Glomerular endothelial cell (primary cell): ENCODE measurements around the gene MPRIP. TPM values are rescaled to one million over a fixed set of nuclear protein-coding genes. Genes with fewer than 3 reads are reported as not detected.

Source experiments
- DNase-seq: peaks from one replicate; pipeline ENCODE4 v3.0.0-alpha.2; 2011; ENCODE audit warnings: low read depth, low spot score; ENCODE audit errors: extremely low read depth
- total RNA-seq: library from RNA; depleted of rRNA; stranded (reverse); fragments of >200 nt; gene quantifications from 2 replicates; pipeline ENCODE4 v1.2.3, GENCODE V29; 2015

Gene MPRIP
- total RNA-seq, 1 donor from 2014 or later, result 160 TPM

GRCh38 chr17:17106756-17107155 lies 64.5 kb downstream of the MPRIP start:
- no peak for DNase-seq

DNA sequence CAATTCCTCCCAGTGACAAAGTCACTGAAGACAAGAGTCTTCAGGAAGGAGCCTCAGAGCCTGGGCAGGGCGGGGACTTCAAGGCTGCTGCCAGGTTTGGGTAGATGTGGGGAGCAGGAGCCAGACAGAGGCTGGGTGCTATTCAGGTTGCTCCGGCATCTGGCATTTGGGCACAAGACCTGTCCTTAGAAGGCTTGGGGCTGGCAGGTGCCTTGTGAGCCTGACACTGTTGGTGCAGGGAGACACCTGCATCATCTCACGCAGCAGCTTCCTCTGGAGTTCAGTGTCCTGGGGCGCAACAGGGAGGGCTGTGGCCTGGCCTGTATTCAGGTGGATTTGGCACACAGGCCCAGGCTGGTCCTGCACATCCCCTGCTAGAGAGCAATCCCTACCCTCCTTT lies 65.0 kb downstream of the MPRIP start:
- DNase-seq, result no peak

DNA sequence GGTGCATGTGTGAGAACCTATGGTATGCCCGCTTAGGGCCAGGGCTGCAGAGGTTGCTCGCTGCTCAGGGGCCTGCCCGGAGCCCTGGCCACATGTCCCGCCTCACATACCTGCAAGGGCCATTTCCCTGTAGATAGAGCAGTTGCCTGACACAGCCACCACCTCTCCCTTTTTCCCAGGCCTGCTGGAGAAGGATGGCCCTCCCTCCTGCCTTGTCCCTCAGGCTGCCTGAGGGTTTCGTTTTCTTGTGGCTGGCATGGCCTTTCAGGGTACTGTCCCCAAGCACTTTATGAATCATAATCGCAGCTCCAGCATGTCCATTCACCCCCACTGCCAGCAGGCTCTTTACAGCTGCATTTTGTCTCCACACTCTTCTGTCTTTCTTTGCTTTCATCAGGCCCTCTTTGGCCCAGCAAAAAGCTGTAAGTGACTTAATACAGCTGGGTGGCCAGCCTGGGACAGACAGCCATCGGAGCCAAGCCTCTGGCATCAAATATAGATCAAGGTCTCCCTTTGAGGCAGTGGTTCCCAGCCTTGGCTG lies 65.7 kb downstream of the MPRIP start:
- no peak for DNase-seq

DNA sequence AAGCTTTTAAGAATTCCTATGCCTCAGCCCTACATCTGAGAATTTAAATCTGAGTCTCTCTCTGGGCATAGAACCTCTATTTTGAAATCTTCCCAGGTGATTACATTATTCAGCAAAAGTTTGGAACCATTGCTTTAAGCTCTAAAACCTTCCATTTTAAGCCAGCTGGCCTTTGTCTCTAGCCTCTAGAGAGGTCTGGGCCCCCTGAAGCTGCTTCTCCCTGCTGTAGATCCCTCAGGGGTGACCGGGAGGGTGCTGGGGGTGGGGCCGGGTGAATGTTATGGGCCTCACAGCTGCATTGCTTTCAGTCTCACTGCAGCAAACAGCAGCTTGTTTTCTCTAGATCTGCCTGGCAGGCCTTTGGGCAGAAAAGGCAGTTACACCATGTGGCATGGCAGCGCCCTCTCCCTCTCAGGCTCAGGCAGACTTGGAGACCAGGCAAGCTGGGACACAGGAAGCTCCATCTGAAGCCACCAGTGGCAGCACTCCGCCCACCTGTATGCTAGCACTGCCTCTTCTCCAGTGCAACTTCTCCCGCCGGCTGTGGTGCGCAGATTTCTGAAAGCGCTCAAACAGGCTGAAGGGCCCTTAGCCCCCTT lies 66.3 kb downstream of the MPRIP start:
- DNase-seq, result no peak

DNA sequence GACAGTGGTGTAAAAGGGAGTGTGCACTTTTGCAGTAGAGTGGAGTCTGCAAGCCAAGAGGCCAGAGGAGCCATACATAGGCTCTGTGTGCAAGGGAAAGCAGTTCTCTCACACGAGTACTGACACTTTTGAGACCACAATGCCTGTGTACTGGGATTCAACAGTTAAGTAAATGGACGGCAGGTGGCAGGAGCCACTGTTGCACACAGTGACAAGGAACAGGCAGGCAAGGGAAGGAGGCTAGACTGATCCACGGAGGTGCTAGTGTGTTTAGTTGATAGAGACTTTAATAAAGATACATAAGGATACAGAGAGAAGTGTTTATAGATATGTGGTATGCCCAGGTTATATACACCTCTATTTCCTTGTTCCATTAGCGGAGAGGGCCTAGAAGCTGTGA lies 67.0 kb downstream of the MPRIP start:
- no peak for DNase-seq

DNA sequence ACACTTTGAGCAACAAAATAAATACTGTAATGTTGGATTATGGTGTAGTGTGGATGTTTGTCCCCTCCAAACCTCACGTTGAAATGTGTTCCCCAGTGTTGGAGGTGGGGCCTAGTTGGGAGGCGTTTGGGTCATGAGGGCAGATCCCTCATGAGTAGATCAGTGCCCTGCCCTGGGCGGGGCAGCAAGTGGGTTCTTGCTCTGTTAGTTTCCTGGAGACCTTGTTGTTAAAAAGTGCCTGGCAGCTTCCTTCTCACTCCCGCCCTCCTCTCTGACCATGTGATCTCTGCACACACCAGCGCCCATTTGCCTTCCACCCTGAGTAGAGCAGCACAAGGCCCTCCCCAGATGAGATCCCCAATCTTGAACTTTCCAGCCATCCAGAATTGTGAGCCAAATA lies 67.7 kb downstream of the MPRIP start:
- no peak for DNase-seq

DNA sequence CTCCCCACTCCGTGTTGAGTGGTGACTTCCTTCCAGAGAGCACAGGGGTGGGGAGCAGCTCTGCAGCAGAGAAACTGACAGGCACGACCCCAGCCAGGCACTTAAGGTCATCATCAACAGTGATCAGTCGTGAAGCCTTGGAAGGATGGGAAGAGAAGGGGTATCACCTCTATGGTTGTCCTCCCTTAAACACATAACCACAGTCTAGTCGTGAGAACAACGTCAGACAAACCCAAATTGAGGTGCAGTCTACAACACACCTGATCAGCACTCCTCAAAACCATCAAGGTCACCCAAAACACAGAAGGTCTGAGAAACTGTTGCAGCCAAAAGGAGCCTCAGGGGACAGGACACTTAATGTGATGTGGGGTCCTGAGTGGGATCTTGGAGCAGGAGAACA lies 68.3 kb downstream of the MPRIP start:
- DNase-seq, result no peak

DNA sequence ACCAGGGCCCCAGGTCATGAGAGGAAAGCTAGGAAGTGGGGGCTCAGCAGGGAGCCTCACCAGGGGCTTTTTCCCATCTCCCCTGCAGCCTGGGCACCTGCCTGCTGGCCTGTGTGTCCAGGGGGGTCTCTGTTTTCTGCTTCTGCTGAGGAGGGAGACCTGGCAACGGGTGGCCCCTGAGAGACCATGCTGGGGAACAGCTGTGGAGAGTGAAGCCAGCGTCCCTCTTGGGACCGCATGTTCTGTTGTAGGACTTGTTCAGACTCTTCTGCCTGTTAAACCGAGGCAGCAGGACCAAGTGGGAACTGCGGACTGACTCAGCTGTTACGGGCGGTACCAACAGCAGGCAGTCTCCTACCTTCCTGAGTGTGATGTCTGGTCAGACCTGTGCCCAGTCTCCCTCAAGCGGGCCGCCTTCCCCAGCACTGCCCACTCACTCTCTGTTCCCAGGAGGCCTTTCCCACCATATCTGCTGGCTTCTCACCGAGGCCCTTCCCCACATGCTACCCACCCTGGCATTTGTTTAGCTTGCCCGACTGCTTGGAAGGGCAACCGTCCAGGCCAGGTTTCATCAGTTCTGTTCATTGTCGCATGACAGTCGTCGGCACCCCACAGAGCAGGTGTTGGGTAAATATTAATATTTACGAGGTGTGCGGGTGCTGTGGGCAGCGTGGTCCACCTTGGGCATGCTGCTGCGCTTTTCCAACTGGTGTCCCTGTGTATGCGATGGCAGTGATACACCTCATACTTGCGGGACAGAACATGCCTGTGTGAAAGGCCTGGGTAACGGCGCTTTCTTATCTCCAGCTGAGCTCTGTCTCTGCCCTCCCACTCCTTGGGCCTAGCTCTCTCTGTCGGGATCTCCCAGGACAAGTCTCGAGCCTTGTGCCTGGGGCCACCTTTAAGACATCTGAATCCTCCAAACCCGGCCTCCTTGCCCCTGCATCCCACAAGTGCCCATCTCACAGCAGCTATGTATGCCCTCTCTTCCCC lies 69.4 kb downstream of the MPRIP start:
- no peak for DNase-seq

GRCh38 chr17:17112628-17113200 lies 70.5 kb downstream of the MPRIP start:
- DNase-seq, result no peak

- no peak for DNase-seq
Observed at GRCh38 chr17:17114592-17115225, 72.5 kb downstream of the MPRIP start.

GRCh38 chr17:17115620-17116019 lies 73.4 kb downstream of the MPRIP start:
- DNase-seq, result no peak

DNA sequence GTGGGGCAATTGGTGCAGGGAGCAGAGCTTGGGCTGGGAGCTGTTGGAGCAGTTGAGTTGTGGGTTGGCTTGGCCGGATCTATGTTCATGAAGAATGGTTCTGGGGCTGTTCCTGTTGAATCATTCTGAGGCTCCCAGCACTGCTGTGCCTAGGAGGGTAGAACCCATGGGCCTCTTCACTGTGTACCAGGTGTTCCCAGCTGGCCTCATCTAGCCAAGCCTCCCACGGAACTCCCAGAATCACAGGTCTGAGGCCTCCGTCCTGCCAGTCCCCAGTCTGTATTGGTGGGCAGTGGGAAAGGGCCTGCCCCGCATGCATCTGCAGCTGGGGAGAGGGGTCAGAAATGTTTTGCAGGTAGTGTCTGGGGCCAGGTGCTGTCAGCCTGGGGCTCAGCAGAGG lies 74.1 kb downstream of the MPRIP start:
- no peak for DNase-seq

GRCh38 chr17:17117923-17118322 lies 75.7 kb downstream of the MPRIP start:
- DNase-seq, result no peak

GRCh38 chr17:17118399-17118798 lies 76.1 kb downstream of the MPRIP start:
- DNase-seq, result no peak

DNA sequence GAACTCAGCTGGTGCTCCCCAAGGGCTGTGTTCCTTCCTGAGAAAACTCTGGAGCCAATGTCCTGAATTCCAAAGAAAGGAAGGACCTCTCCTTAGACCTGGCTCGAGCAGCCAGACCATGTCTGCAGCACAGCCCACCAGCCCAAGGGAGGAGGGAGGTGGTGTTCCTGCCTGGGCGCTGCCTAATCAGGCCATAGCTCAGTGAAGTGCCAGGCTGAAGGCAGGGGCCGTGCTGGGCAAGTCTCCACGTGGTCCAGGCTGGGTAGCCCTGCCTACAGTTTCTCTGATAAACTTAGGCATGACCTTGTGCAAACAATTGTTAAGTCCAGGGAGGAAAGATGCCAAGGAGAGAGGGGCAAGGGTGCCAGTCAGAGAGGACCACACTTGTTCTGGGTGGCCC lies 76.8 kb downstream of the MPRIP start:
- DNase-seq, result no peak

GRCh38 chr17:17119533-17119932 lies 77.3 kb downstream of the MPRIP start:
- DNase-seq, result no peak

- DNase-seq, result no peak
Observed at GRCh38 chr17:17120294-17120693, 78.0 kb downstream of the MPRIP start.

- no peak for DNase-seq
Observed at GRCh38 chr17:17120701-17121100, 78.4 kb downstream of the MPRIP start.

DNA sequence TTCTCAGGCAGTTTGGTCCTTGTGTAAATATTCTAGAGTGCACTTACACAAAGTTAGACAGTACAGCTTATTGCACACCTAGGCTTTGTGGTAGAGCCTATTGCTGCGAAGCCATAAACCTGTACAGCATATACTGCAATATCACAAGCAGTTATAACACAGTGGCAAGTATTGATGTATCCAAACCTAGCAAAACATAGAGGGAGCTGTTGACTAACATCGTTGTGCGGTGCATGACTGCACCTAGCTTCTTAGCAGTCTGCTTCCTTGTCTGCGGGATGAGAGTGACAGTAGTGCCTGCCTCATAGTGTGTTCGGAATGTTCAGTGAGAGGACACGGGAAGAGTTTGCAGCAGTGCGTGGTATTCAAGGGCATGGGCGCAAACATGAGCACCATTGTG lies 78.9 kb downstream of the MPRIP start:
- DNase-seq, result no peak

DNA sequence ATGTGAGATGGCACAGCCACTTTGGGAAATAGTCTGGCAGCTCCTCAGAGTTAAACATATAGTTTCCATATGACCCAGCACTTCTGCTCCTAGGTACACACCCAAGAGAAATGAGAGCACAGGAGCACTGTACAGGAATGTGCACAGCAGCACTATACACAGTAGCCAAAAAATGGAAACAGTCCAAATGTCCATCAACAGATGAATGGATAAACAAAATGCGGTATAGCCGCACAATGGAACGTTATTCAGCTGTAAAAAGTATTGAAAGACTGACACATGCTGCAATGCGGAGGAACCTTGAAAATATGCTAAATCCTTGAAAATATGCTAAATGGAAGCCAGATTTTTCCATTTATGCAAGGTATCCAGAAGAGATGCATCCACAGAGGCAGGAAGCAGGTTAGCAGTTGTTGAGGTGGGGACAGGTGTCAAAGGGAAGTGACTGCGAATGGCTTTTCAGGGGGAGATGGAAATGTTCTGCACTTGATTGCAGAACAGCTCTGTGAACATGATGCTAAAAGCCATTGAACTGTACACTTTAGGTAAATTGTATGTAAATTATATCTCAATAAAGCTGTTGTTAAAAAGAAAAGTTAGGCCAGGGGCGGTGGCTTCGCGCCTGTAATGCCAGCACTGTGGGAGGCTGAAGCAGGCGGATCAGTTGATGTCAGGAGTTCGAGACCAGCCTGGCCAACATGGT lies 80.7 kb downstream of the MPRIP start:
- no peak for DNase-seq
